Inflammatory macrophage treated with lipopolysaccharide for 4 hours (primary cell): ENCODE data around the gene ST6GALNAC1.

Source experiments
- DNase-seq: peaks from one replicate; pipeline ENCODE4 v3.0.0-alpha.2; 2020

Gene ST6GALNAC1

DNA sequence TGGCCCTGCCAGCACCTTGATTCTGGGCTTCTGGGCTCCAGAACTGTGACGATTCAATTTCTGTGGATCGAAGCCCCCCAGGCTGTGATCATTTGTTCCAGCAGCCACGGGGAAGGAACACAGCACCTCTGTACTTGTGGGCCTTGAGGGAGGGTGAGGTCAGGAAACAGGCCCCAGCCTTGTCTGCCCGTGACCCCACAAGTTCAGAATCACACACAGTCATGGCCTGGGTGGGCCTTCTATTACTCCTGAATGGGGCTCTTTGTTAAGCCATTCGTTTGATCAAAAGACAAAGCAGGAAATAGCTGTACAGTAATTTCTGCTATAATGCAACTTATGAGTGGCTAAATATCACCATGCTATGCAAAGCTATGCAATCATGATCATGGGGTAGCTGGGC, 68.0 kb downstream of the ST6GALNAC1 start:
- no peak for DNase-seq
